CD14-positive monocyte (primary cell): ENCODE data around the gene DNAJC12. TPM values are rescaled to one million over a fixed set of nuclear protein-coding genes. Genes with fewer than 3 reads are reported as not detected.

Experiments used
- DNase-seq, 3 donors: peaks; one replicate each; pipeline ENCODE4 v3.0.0-alpha.2; 2011 to 2022
- H2AFZ ChIP-seq: 2 replicates; pipeline ENCODE4 v1.6.0; 2012; ENCODE audit warnings: mild to moderate bottlenecking, low read depth, low read length, inconsistent platforms; ENCODE audit not compliant: insufficient read depth, poor library complexity, severe bottlenecking
- H3K27ac ChIP-seq, 2 donors: 1 replicate in 1 of 2; 2 replicates in 1 of 2; pipeline ENCODE4 v1.5.1; 2012 to 2013; ENCODE audit warnings: low read length in 2 of 2, control low read depth in 1 of 2, inconsistent platforms in 1 of 2, low read depth in 1 of 2, mild to moderate bottlenecking in 1 of 2
- H3K27me3 ChIP-seq, 2 donors: one replicate each; pipeline versions ENCODE4 v1.6.0 to v1.6.1; 2011 to 2013; ENCODE audit warnings: low read length in 2 of 2; ENCODE audit not compliant: control insufficient read depth in 2 of 2, insufficient read depth in 2 of 2
- H3K36me3 ChIP-seq, 2 donors: replicated peaks in 1 of 2; 1 replicate in 1 of 2; 2 replicates in 1 of 2; pipeline versions ENCODE4 v1.5.1 to v1.6.1; 2012 to 2013; ENCODE audit warnings: low read length in 2 of 2, control low read depth in 1 of 2, inconsistent platforms in 1 of 2, mild to moderate bottlenecking in 1 of 2; ENCODE audit not compliant: insufficient read depth in 2 of 2, control insufficient read depth in 1 of 2
- H3K4me1 ChIP-seq, 2 donors: 1 replicate in 1 of 2; 2 replicates in 1 of 2; pipeline versions ENCODE4 v1.5.1 to v1.6.1; 2012 to 2013; ENCODE audit warnings: low read length in 2 of 2, control low read depth in 1 of 2, inconsistent platforms in 1 of 2, mild to moderate bottlenecking in 1 of 2, moderate library complexity in 1 of 2; ENCODE audit not compliant: insufficient read depth in 2 of 2, control insufficient read depth in 1 of 2
- H3K4me2 ChIP-seq: replicated peaks from 2 replicates; pipeline ENCODE3; 2012; ENCODE audit warnings: low read length, moderate library complexity, mild to moderate bottlenecking; ENCODE audit not compliant: poor library complexity, severe bottlenecking; ENCODE audit errors: extremely low read depth
- H3K4me3 ChIP-seq, 3 experiments: fragments of 200-600 bp in 1 of 3; sonication (generic) in 1 of 3; replicated peaks in 1 of 3; 1 replicate in 2 of 3; 2 replicates in 1 of 3; pipeline ENCODE4 v1.5.1; 2011 to 2013; ENCODE audit warnings: low read length in 3 of 3, mild to moderate bottlenecking in 3 of 3, control low read depth in 2 of 3, low read depth in 2 of 3, inconsistent platforms in 1 of 3, moderate library complexity in 1 of 3
- H3K79me2 ChIP-seq: 2 replicates; pipeline ENCODE4 v1.6.0; 2012; ENCODE audit warnings: mild to moderate bottlenecking, control low read depth, inconsistent platforms, low read length, moderate library complexity; ENCODE audit not compliant: insufficient read depth
- H3K9ac ChIP-seq: 2 replicates; pipeline ENCODE4 v1.6.0; 2017; ENCODE audit warnings: low read length, mild to moderate bottlenecking; ENCODE audit not compliant: insufficient read depth, poor library complexity, severe bottlenecking
- H3K9me3 ChIP-seq, 2 donors: replicated peaks in 1 of 2; 1 replicate in 1 of 2; 2 replicates in 1 of 2; pipeline versions ENCODE4 v1.5.1 to v1.6.1; 2012 to 2013; ENCODE audit warnings: low read length in 2 of 2, control low read depth in 1 of 2; ENCODE audit not compliant: control insufficient read depth in 1 of 2, insufficient read depth in 1 of 2
- H4K20me1 ChIP-seq: 2 replicates; pipeline ENCODE4 v1.6.0; 2012; ENCODE audit warnings: mild to moderate bottlenecking, low read length, control low read depth, moderate library complexity; ENCODE audit not compliant: insufficient read depth
- H3K27ac Mint-ChIP-seq, 7 donors: one replicate each; pipeline ENCODE4 v1.8.0; 2020; ENCODE audit warnings: mild to moderate bottlenecking in 7 of 7, mixed read lengths in 7 of 7, moderate library complexity in 6 of 7, inconsistent platforms in 2 of 7
- H3K27me3 Mint-ChIP-seq, 3 donors: one replicate each; pipeline ENCODE4 v1.8.0; 2021 to 2022; ENCODE audit warnings: low read depth in 3 of 3, mild to moderate bottlenecking in 3 of 3, mixed read lengths in 3 of 3, moderate library complexity in 3 of 3, inconsistent platforms in 1 of 3
- H3K36me3 Mint-ChIP-seq, 2 donors: one replicate each; pipeline ENCODE4 v1.8.0; 2020; ENCODE audit warnings: mixed read lengths in 2 of 2, inconsistent platforms in 1 of 2, mild to moderate bottlenecking in 1 of 2
- H3K4me1 Mint-ChIP-seq: one replicate; pipeline ENCODE4 v1.8.0; 2020; ENCODE audit warnings: mild to moderate bottlenecking, mixed read lengths
- H3K4me3 Mint-ChIP-seq, 2 donors: one replicate each; pipeline ENCODE4 v1.8.0; 2020; ENCODE audit warnings: mild to moderate bottlenecking in 2 of 2, mixed read lengths in 2 of 2, moderate library complexity in 1 of 2
- H3K9me3 Mint-ChIP-seq, 7 donors: one replicate each; pipeline ENCODE4 v1.8.0; 2020 to 2022; ENCODE audit warnings: mixed read lengths in 7 of 7, mild to moderate bottlenecking in 6 of 7, moderate library complexity in 6 of 7, inconsistent platforms in 2 of 7
- WGBS: methylation state at CpG from one replicate; pipeline ENCODE4 v1.1.5; 2013; ENCODE audit warnings: missing lambda C conversion rate; ENCODE audit not compliant: insufficient coverage; 5-methylcytosine and 5-hydroxymethylcytosine counted together
- intact Hi-C, 2 donors: fragments of 100-400 bp; cut with micrococcal nuclease; formaldehyde crosslinking; loops; one replicate each; pipeline versions ENCODE4 v1.15.0 to v1.15.1; 2023
- polyA plus RNA-seq, 3 donors: library from polyadenylated mRNA; depleted of rRNA in 1 of 3; unstranded in 2 of 3; stranded (reverse) in 1 of 3; fragments of 300-500 nt in 2 of 3; fragments of >200 nt in 1 of 3; fragmentation: Illumina TruSeq in 2 of 3; gene quantifications; 1 replicate in 2 of 3; 2 replicates in 1 of 3; pipeline ENCODE4 v1.2.3, GENCODE V29; 2012 to 2021
- TF ChIP-seq, protein P1 (sequence below): fragments of 200-600 bp; IDR thresholded peaks from one replicate; pipeline ENCODE4 v1.8.0; 2022; ENCODE audit warnings: antibody characterized with exemption, mild to moderate bottlenecking

DNAJC12 gene
- polyA plus RNA-seq, 3 donors: not detected

- Histone ChIP-seq H3K4me1 (no peaks in the 10 kb centered on the region), H3K9ac (no peak overlapping the region), H3K79me2 (no peaks in the 10 kb centered on the region), H3K9me3 (no peaks in the 10 kb centered on the region), H3K27me3 (no peaks in the 10 kb centered on the region), H2AFZ (no peak overlapping the region), H3K4me3 (no peak overlapping the region), H3K36me3 (no peaks in the 10 kb centered on the region), H3K4me2 (no peak overlapping the region), H4K20me1 (no peaks in the 10 kb centered on the region), H3K27ac (no peak overlapping the region)
- H3K9me3 Mint-ChIP-seq: no peaks in the 10 kb centered on the region
- no peak for DNase-seq
- H3K27me3 Mint-ChIP-seq: peaks cover 0 to 3% (median 0%) of the 10 kb centered on the region in 3 donors
- intact Hi-C loops: no loop called here
- H3K4me3 Mint-ChIP-seq: no peak overlapping the region
- no CpG with 5 or more reads among the region's 10 CpGs for WGBS
- H3K27ac Mint-ChIP-seq: no peak overlapping the region
- TF ChIP-seq, protein P1, sequence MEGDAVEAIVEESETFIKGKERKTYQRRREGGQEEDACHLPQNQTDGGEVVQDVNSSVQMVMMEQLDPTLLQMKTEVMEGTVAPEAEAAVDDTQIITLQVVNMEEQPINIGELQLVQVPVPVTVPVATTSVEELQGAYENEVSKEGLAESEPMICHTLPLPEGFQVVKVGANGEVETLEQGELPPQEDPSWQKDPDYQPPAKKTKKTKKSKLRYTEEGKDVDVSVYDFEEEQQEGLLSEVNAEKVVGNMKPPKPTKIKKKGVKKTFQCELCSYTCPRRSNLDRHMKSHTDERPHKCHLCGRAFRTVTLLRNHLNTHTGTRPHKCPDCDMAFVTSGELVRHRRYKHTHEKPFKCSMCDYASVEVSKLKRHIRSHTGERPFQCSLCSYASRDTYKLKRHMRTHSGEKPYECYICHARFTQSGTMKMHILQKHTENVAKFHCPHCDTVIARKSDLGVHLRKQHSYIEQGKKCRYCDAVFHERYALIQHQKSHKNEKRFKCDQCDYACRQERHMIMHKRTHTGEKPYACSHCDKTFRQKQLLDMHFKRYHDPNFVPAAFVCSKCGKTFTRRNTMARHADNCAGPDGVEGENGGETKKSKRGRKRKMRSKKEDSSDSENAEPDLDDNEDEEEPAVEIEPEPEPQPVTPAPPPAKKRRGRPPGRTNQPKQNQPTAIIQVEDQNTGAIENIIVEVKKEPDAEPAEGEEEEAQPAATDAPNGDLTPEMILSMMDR: no peak
- no peaks in the 10 kb centered on the region for H3K4me1 Mint-ChIP-seq
- H3K36me3 Mint-ChIP-seq: no peaks in the 10 kb centered on the region
Observed at GRCh38 chr10:67802767-67803538, 35.0 kb downstream of the DNAJC12 start.

- Histone ChIP-seq H3K36me3 (no peaks in the 10 kb centered on the region), H4K20me1 (no peaks in the 10 kb centered on the region), H3K27ac (no peak overlapping the region), H3K9me3 (no peaks in the 10 kb centered on the region), H3K9ac (no peak overlapping the region), H3K4me3 (no peak overlapping the region), H3K4me2 (no peak overlapping the region), H3K27me3 (no peaks in the 10 kb centered on the region), H3K79me2 (no peaks in the 10 kb centered on the region), H2AFZ (no peak overlapping the region), H3K4me1 (no peaks in the 10 kb centered on the region)
- TF ChIP-seq, protein P1: no peak
- Mint-ChIP-seq H3K36me3 (no peaks in the 10 kb centered on the region), H3K4me1 (peaks cover 3% of the 10 kb centered on the region), H3K4me3 (no peak overlapping the region), H3K27ac (no peak overlapping the region), H3K9me3 (no peaks in the 10 kb centered on the region), H3K27me3 (peaks cover 0 to 3% (median 1%) of the 10 kb centered on the region in 3 donors)
- intact Hi-C loops: no loop called here
- no CpG with 5 or more reads among the region's 1 CpG for WGBS
- no peak for DNase-seq
Observed at GRCh38 chr10:67801118-67801517, 36.9 kb downstream of the DNAJC12 start.
